ENCODE measurements around the gene LRIG1.
A peak's percentile ranks its signal among the peaks of the same experiment; 100 is the strongest.

The LRIG1 gene

GRCh38 chr3:66413151-66413751 is 87.6 kb downstream of the LRIG1 start:
- FAIRE-seq: no peak
- DNase-seq (ENCODE audit: insufficient read length, low spot score): no peak

GRCh38 chr3:66411961-66412887 is 88.6 kb downstream of the LRIG1 start:
- DNase-seq (ENCODE audit: insufficient read length, low spot score): no peak
- no peak for FAIRE-seq
- TF ChIP-seq CTCF (IDR thresholded peaks at IDR 0.05; ENCODE audit: insufficient read depth, missing control alignments): no peak

More at GRCh38 chr3:66413151-66413751, 87.6 kb downstream of the LRIG1 start:
- no peak for TF ChIP-seq CTCF (IDR thresholded peaks at IDR 0.05; ENCODE audit: insufficient read depth, missing control alignments)

GRCh38 chr3:66411474-66411873 is 89.3 kb downstream of the LRIG1 start:
- no peak for TF ChIP-seq CTCF (IDR thresholded peaks at IDR 0.05; ENCODE audit: insufficient read depth, missing control alignments)
- DNase-seq (ENCODE audit: insufficient read length, low spot score): no peak

GRCh38 chr3:66410976-66411375 is 89.8 kb downstream of the LRIG1 start:
- DNase-seq (ENCODE audit: insufficient read length, low spot score) (no peak), FAIRE-seq (no peak)
- no peak for TF ChIP-seq CTCF (IDR thresholded peaks at IDR 0.05; ENCODE audit: insufficient read depth, missing control alignments)

More at GRCh38 chr3:66411474-66411873, 89.3 kb downstream of the LRIG1 start:
- no peak for FAIRE-seq

- DNase-seq (ENCODE audit: insufficient read length, low spot score) (no peak), FAIRE-seq (no peak)
- TF ChIP-seq CTCF (IDR thresholded peaks at IDR 0.05; ENCODE audit: insufficient read depth, missing control alignments): no peak
Observed at GRCh38 chr3:66409771-66410754, 90.8 kb downstream of the LRIG1 start.

GRCh38 chr3:66407611-66408218 is 93.1 kb downstream of the LRIG1 start:
- DNase-seq (ENCODE audit: insufficient read length, low spot score): peak; percentile 94
- peak; percentile 32 for FAIRE-seq
- TF ChIP-seq CTCF (IDR thresholded peaks at IDR 0.05; ENCODE audit: insufficient read depth, missing control alignments): peak; percentile 75

All from D721Med (cell line).